Transverse colon (tissue), 3 donors: Measurements from ENCODE around the gene BBS1.

Experiments used
- CTCF ChIP-seq, 5 experiments: fragments of 200-600 bp in 3 of 5; fragments of 450-650 bp in 2 of 5; sonication (generic) in 3 of 5; IDR thresholded peaks; 1 replicate in 2 of 5; 2 replicates in 3 of 5; pipeline ENCODE4 v1.5.1; 2016 to 2017; ENCODE audit warnings: antibody characterized with exemption in 5 of 5, inconsistent platforms in 3 of 5, mild to moderate bottlenecking in 2 of 5, moderate library complexity in 1 of 5
- POLR2A ChIP-seq: fragments of 450-650 bp; IDR thresholded peaks from one replicate; pipeline ENCODE4 v1.6.1; 2016; ENCODE audit warnings: antibody characterized with exemption, mild to moderate bottlenecking, moderate library complexity

- TF ChIP-seq CTCF (IDR thresholded peaks at IDR 0.05) (no peak), POLR2A (no peak)
Observed at GRCh38 chr11:66473608-66474515, 36.6 kb upstream of the BBS1 start.
